ENCODE results near the gene CDH20.

The CDH20 gene

GRCh38 chr18:61348230-61348629 lies 15.0 kb downstream of the CDH20 start:
- Histone ChIP-seq H3K9ac (ENCODE audit: low read length) (no peak overlapping the region), H2AFZ (ENCODE audit: low read depth, low read length, severe bottlenecking) (no peak overlapping the region), H3K36me3 (ENCODE audit: low read length) (no peaks in the 10 kb centered on the region), H3K4me2 (ENCODE audit: low read depth, low read length, poor library complexity, severe bottlenecking) (no peak overlapping the region), H3K27me3 (ENCODE audit: low read length) (no peaks in the 10 kb centered on the region), H3K9me3 (ENCODE audit: insufficient read depth, low read length) (no peaks in the 10 kb centered on the region), H3K9me2 (replicated peaks; ENCODE audit: insufficient read depth, low read length) (no peaks in the 10 kb centered on the region), H4K20me1 (ENCODE audit: low read depth, low read length) (no peaks in the 10 kb centered on the region), H3K27ac (ENCODE audit: low read depth, low read length) (no peak overlapping the region), H3K4me3 (ENCODE audit: insufficient read depth, low read length, poor library complexity, severe bottlenecking) (no peak overlapping the region), H3F3A (ENCODE audit: insufficient read depth) (no peaks in the 10 kb centered on the region), H3K79me2 (ENCODE audit: insufficient read depth, low read length) (no peaks in the 10 kb centered on the region)
- TF ChIP-seq CTCF (IDR thresholded peaks at IDR 0.05; ENCODE audit: insufficient read depth, low read length, poor library complexity, severe bottlenecking) (no peak), EZH2phosphoT487 (conservative IDR thresholded peaks at IDR 0.05; ENCODE audit: low read length) (no peak)

- Histone ChIP-seq H3F3A (ENCODE audit: insufficient read depth) (no peaks in the 10 kb centered on the region), H3K9me3 (ENCODE audit: insufficient read depth, low read length) (no peaks in the 10 kb centered on the region), H3K9me2 (replicated peaks; ENCODE audit: insufficient read depth, low read length) (no peaks in the 10 kb centered on the region), H3K27ac (ENCODE audit: low read depth, low read length) (no peak overlapping the region), H2AFZ (ENCODE audit: low read depth, low read length, severe bottlenecking) (no peak overlapping the region), H3K27me3 (ENCODE audit: low read length) (no peaks in the 10 kb centered on the region), H3K4me3 (ENCODE audit: insufficient read depth, low read length, poor library complexity, severe bottlenecking) (no peak overlapping the region), H3K36me3 (ENCODE audit: low read length) (no peaks in the 10 kb centered on the region), H4K20me1 (ENCODE audit: low read depth, low read length) (no peaks in the 10 kb centered on the region), H3K79me2 (ENCODE audit: insufficient read depth, low read length) (no peaks in the 10 kb centered on the region), H3K9ac (ENCODE audit: low read length) (no peak overlapping the region), H3K4me2 (ENCODE audit: low read depth, low read length, poor library complexity, severe bottlenecking) (no peak overlapping the region)
- TF ChIP-seq EZH2phosphoT487 (conservative IDR thresholded peaks at IDR 0.05; ENCODE audit: low read length) (no peak), CTCF (IDR thresholded peaks at IDR 0.05; ENCODE audit: insufficient read depth, low read length, poor library complexity, severe bottlenecking) (no peak)
These were observed 17.3 kb downstream of the CDH20 start for GRCh38 chr18:61350578-61350977.

- no peaks in the 10 kb centered on the region for H3K79me2 ChIP-seq (ENCODE audit: insufficient read depth, low read length)
- H3K9me2 ChIP-seq (replicated peaks; ENCODE audit: insufficient read depth, low read length) = no peaks in the 10 kb centered on the region
- H4K20me1 ChIP-seq (ENCODE audit: low read depth, low read length) = no peaks in the 10 kb centered on the region
- no peak overlapping the region for H3K4me3 ChIP-seq (ENCODE audit: insufficient read depth, low read length, poor library complexity, severe bottlenecking)
- no peak for TF ChIP-seq EZH2phosphoT487 (conservative IDR thresholded peaks at IDR 0.05; ENCODE audit: low read length)
- no peak for TF ChIP-seq CTCF (IDR thresholded peaks at IDR 0.05; ENCODE audit: insufficient read depth, low read length, poor library complexity, severe bottlenecking)
- H3K9ac ChIP-seq (ENCODE audit: low read length) = no peak overlapping the region
- H2AFZ ChIP-seq (ENCODE audit: low read depth, low read length, severe bottlenecking) = no peak overlapping the region
- H3K27me3 ChIP-seq (ENCODE audit: low read length) = no peaks in the 10 kb centered on the region
- no peaks in the 10 kb centered on the region for H3K36me3 ChIP-seq (ENCODE audit: low read length)
- no peaks in the 10 kb centered on the region for H3F3A ChIP-seq (ENCODE audit: insufficient read depth)
- H3K4me2 ChIP-seq (ENCODE audit: low read depth, low read length, poor library complexity, severe bottlenecking) = no peak overlapping the region
- no peaks in the 10 kb centered on the region for H3K9me3 ChIP-seq (ENCODE audit: insufficient read depth, low read length)
- H3K27ac ChIP-seq (ENCODE audit: low read depth, low read length) = no peak overlapping the region
These were observed 18.8 kb downstream of the CDH20 start for GRCh38 chr18:61352059-61352458.
